ENCODE data around the gene NTRK1.

- TF ChIP-seq EP300 (IDR thresholded peaks at IDR 0.05) (no peak), POLR2A (IDR thresholded peaks at IDR 0.05) (no peak), POLR2AphosphoS5 (IDR thresholded peaks at IDR 0.05) (no peak)
- TF ChIP-seq, protein P1, sequence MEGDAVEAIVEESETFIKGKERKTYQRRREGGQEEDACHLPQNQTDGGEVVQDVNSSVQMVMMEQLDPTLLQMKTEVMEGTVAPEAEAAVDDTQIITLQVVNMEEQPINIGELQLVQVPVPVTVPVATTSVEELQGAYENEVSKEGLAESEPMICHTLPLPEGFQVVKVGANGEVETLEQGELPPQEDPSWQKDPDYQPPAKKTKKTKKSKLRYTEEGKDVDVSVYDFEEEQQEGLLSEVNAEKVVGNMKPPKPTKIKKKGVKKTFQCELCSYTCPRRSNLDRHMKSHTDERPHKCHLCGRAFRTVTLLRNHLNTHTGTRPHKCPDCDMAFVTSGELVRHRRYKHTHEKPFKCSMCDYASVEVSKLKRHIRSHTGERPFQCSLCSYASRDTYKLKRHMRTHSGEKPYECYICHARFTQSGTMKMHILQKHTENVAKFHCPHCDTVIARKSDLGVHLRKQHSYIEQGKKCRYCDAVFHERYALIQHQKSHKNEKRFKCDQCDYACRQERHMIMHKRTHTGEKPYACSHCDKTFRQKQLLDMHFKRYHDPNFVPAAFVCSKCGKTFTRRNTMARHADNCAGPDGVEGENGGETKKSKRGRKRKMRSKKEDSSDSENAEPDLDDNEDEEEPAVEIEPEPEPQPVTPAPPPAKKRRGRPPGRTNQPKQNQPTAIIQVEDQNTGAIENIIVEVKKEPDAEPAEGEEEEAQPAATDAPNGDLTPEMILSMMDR (IDR thresholded peaks at IDR 0.05), result no peak
These were observed 39.5 kb downstream of the NTRK1 start for GRCh38 chr1:156899956-156900718.

Data from upper lobe of left lung (tissue), 4 donors.